ENCODE data around the gene MTSS2.
A peak's percentile ranks its signal among the peaks of the same experiment; 100 is the strongest.

Gene MTSS2

DNA sequence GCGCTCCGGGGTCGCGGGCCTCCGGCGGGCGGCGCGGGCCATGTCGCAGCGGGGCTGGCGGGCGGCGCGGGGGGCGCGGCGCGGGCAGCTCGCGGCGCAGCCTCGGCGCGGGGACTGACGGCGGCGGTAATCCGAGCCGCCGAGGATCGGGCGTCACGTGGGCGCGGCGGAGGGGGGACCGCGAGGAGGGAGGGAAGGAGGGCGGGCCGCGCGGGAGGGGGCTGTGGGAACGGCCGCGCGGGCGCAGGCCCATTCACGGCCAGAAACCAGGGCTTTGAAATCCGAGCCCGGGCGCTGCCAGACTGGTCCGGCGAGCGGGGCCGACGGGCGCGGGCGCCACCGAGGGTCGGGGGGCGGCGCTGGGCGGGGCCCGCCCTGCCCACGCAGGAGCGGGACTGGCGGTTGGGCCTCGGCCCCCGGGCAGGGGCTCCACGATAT lies at the start of gene MTSS2:
TSS of gene MTSS2 (minus strand) at position 116 of the 438 bp plus-strand sequence. CDS start 262 bp downstream, outside the sequence.
- peak; percentile 35 for DNase-seq

GRCh38 chr16:70735141-70735979 lies 49.5 kb upstream of the MTSS2 start:
- DNase-seq = no peak

DNA sequence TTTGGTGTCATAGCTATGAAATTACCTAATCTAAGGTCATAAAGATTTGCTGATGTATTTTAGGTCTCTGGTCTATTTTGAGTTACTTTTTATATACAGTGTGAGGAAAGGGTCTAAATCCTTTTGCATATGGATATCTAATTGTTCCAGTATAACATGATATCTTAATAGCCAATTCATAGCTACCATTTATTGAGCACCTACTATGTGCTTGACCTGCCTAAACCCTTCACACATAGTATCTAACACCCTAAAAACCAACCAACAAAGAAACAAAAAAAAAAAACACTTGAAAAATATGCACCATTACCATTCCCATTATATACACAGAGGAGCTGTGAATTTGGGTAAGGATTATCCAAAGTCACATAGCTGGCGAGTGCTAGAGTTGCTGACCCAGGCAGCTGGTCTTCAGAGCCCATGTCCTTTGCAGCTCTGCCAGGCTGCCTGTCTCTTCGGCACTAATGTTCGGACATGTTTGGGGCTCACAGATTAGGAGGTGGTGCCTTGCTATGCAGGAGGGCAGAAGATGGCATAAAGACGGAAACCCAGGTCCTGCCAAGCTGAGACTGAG lies 48.8 kb upstream of the MTSS2 start:
- no peak for DNase-seq

- DNase-seq = no peak
Measured at GRCh38 chr16:70730944-70731343, 45.1 kb upstream of the MTSS2 start.

DNA sequence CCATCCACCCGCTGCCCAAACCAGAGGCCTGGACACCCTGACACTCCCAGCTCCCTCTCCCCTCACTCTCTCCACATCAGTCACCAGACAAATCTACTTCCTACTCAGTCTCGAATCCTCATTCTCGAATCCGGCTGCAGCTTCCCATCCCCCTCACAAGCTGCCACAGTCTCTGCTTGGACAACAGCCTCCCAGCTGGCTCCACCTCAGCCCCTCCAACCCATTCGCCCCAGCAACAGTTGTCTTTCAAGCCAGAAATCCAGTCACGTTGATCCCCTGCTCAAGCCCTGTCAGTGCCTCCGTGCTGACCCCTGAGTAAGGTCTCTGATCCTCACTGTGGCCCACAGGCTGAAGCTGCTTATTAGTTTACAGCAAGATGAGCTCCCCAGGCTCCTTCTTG lies 44.2 kb upstream of the MTSS2 start:
- no peak for DNase-seq

- DNase-seq = no peak
Measured at GRCh38 chr16:70729292-70729691, 43.4 kb upstream of the MTSS2 start.

- no peak for DNase-seq
Measured at GRCh38 chr16:70728150-70728549, 42.3 kb upstream of the MTSS2 start.

DNA sequence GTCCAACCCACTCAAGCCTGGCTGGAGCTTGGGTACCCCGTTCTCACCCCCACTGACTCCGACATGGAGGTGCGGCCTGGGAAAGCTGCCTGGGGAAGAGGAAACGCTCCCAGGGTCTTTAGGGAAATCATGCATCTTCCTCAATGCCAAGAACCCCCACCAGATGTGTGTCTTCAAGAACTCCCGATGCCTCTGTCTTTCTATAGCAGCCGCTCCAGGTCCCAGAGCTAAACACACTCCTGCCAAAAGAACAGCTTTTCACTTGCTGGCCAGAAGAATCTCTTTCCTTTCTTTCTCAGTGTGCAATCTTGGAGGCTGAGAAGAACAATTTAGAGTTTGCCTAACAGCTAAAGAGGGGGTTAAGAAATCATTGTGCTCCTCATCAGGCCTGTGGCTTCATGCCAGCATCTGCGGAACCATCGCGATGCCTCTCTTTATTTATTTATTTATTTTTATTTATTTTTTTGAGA lies 41.1 kb upstream of the MTSS2 start:
- no peak for DNase-seq

DNA sequence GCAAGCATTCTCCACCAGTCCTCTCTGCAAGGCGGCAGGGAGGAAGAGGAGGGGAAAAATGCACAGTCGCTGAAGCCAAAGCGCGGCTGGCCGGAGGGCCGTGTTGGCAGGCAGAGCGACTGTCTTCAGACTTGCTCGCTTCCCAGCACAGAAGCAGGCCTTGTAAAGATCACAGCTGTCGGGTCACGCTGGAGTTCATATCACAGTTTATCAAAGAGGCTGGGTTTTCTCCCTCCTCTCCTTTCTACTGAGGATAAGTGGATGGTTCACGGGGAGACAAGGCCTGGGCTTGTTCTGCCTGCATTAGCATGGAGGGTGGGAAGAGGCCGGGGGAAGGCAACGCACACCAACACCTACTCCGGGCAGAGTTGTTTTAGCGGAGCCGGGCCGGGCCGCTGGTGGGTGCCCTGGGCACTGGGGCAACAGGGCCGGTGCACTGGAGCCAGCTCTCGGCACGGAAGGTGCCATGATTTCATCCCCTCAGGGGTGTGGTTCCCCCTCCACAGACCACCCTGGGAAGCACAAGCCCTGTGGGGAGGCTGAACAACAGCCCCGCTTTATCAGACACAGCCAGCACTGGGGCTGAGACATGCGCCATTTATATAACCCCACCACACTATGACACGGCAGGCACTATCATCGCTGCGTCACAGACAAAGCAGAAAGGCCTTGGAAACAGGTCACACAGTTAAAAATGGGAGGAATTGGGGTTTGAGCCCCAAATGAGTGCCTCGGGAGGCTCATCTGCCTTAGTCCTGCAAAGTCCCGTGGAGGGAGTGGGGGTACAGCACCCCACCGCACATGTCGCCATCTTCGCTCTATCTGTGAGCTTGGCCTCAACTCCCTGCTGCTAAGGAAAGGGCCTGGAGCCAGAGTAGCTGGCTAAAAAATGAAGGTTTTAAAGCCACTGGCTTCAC lies 40.3 kb upstream of the MTSS2 start:
- no peak for DNase-seq

DNA sequence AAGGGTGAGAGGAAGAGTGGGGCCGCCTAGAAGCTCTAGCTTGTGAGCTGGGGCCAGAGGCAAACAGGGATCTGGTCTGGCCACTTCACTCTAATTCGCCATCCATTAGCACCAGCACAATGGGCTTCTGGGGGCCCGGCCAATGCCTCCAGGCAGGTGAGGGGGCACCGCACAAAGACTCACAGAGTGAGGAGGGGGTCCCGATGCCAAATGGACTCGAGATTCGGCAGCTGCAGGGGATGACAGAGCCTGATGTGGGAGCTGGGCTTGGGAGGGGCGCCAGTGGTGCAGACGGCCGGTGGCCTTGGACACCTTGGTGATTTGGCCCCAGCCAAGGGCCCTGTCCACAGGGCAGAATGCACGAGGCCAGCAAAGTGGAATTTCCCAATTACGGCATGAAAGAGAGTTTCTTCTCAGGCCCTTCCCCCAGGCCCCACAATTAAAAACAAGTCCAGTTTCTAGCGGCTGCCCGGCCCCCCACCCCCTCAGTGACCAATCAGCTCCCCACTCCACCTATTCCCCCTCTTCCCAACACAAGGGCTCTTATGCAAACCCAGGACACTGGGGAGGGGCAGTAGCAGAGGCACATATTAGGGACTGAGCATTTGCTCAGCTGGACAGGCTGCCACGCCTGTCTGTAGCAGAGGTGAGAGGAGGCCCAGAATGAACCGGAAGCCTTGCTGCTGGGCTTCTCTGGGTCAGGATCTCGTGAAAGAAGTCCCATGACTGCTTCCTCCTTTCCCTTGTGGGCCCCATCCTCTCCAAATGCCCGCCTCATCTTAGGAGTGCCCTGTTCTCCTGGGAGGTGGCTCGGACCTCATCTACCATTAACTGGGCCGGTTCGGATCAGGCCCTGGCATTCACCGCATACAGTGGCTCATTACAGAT lies 39.4 kb upstream of the MTSS2 start:
- DNase-seq = no peak

- no peak for DNase-seq
Measured at GRCh38 chr16:70724146-70725023, 38.5 kb upstream of the MTSS2 start.

GRCh38 chr16:70723740-70724145 lies 37.9 kb upstream of the MTSS2 start:
- no peak for DNase-seq

DNA sequence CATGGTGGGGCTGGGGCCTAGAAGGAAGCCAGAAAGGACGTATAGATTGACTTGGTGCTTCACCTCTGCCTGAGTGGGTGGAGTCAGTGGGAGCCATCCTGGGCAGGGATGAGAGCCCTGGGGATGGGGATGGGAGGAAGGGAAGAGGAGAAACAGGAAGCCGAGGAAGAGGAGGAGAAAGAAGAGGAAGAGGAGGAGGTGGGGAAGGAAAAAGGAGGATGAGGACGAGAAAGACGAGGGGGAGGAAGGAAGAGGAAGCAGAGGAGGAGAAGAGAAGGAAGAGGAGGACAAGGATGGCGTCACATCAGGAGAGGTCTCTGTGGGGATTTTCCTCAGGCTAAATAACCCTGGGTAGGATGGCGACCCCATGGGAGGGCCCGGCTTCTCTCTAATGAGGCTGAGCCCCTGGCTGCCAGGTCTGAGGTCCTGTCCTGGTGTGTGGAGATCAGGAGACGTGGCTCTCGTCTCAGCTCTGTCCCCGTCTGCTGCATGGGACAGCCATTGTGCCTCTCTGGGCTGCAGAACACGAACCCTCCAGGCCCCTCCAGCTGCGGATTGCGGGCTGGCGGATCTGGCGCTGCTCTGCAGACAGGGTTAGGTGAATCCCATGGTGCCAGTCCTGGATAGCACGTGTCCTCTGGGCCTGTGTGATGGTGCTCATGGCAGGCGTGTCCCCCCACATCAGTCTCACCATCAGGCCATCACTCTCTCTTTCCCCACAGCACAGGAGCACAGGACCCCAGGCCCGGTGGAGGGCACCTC lies 35.5 kb upstream of the MTSS2 start:
- no peak for DNase-seq

GRCh38 chr16:70720425-70721201 lies 34.8 kb upstream of the MTSS2 start:
- peak; percentile 28 for DNase-seq

- no peak for DNase-seq
Measured at GRCh38 chr16:70717065-70717464, 31.2 kb upstream of the MTSS2 start.

DNA sequence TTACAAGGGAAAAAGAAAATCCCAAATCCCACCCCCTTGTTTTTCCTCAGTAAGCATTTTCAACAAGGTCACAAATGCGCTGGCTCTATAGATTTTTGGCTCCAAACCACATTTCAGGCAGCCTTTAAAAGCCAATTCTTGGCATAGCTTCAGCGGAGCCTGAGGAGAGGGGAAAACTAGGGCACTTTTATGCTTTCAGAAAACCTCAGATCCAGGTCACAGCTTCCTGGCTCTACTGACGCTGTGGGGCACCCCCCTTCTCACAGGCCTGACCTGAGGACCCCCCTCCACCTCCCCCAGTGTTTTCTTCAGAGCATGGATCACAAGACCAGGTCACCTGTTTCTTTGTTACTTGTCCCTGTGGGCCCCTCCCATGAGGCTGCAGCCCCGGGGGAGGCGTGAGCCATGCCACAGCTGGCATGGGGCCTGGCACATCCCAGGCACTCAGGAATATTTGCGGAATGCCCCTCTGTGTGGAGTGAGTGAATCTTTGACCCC lies 30.1 kb upstream of the MTSS2 start:
- no peak for DNase-seq

- no peak for DNase-seq
Measured at GRCh38 chr16:70715055-70715858, 29.4 kb upstream of the MTSS2 start.

GRCh38 chr16:70714581-70715054 lies 28.8 kb upstream of the MTSS2 start:
- no peak for DNase-seq
